Breast epithelium (tissue), 4 donors: ENCODE measurements around the gene CDCA4. TPM values are rescaled to one million over a fixed set of nuclear protein-coding genes. Genes with fewer than 3 reads are reported as not detected.

ENCODE experiments used
- DNase-seq, 2 donors: peaks; one replicate each; pipeline ENCODE4 v3.0.0-alpha.2; 2019; ENCODE audit warnings: low spot score in 2 of 2
- H3K27ac ChIP-seq, 2 donors: fragments of 200-600 bp; sonication (generic) in 1 of 2; one replicate each; pipeline ENCODE4 v1.5.1; 2016 to 2019; ENCODE audit warnings: mild to moderate bottlenecking in 1 of 2
- H3K27me3 ChIP-seq, 2 donors: fragments of 200-600 bp; sonication (generic) in 1 of 2; one replicate each; pipeline versions ENCODE4 v1.5.1 to v1.6.0; 2017 to 2019; ENCODE audit warnings: control low read depth in 1 of 2, mild to moderate bottlenecking in 1 of 2
- H3K36me3 ChIP-seq: fragments of 200-600 bp; one replicate; pipeline ENCODE4 v1.5.1; 2019
- H3K4me1 ChIP-seq, 2 donors: fragments of 200-600 bp; sonication (generic); one replicate each; pipeline ENCODE4 v1.5.1; 2016 to 2019; ENCODE audit warnings: control low read depth in 1 of 2
- H3K4me3 ChIP-seq, 3 donors: fragments of 200-600 bp; sonication (generic); 1 replicate in 2 of 3; 2 replicates in 1 of 3; pipeline ENCODE4 v1.5.1; 2016 to 2019; ENCODE audit warnings: mild to moderate bottlenecking in 3 of 3, moderate library complexity in 2 of 3
- H3K9me3 ChIP-seq, 2 donors: fragments of 200-600 bp; sonication (generic) in 1 of 2; one replicate each; pipeline ENCODE4 v1.5.1; 2016 to 2019; ENCODE audit warnings: control low read depth in 1 of 2
- POLR2A ChIP-seq: fragments of 450-650 bp; IDR thresholded peaks from one replicate; pipeline ENCODE4 v1.6.1; 2016; ENCODE audit warnings: antibody characterized with exemption, mild to moderate bottlenecking, moderate library complexity
- POLR2AphosphoS5 ChIP-seq, 3 donors: sonication (generic); formaldehyde crosslinking; IDR thresholded peaks; one replicate each; pipeline ENCODE4 v1.6.1; 2017; ENCODE audit warnings: antibody characterized with exemption in 3 of 3
- intact Hi-C: fragments of 100-400 bp; cut with DNase I; formaldehyde crosslinking; loops from one replicate; pipeline ENCODE4 v1.15.1; 2023; ENCODE audit warnings: low total_unique reads
- total RNA-seq, 3 donors: library from RNA; depleted of rRNA; stranded (reverse); fragments of >200 nt; gene quantifications; one replicate each; pipeline ENCODE4 v1.1.0, GENCODE V29; 2016
- TF ChIP-seq, protein P1 (sequence below), 3 donors: fragments of 450-650 bp; IDR thresholded peaks; one replicate each; pipeline ENCODE4 v1.5.1; 2016 to 2017; ENCODE audit warnings: antibody characterized with exemption in 3 of 3, mild to moderate bottlenecking in 3 of 3, moderate library complexity in 3 of 3

The CDCA4 gene
- total RNA-seq, 3 donors from 2014 or later = 5.1 to 10.4 (median 10.2) TPM

GRCh38 chr14:105011312-105011990 is 9.4 kb downstream of the CDCA4 start:
- DNase-seq = no peak
- no peaks in the 10 kb centered on the region for H3K27me3 ChIP-seq
- H3K4me1 ChIP-seq = peaks cover 0 to 7% of the 10 kb centered on the region in 2 donors
- H3K36me3 ChIP-seq = no peaks in the 10 kb centered on the region
- no peak overlapping the region for H3K4me3 ChIP-seq
- H3K27ac ChIP-seq = no peak overlapping the region
- TF ChIP-seq, protein P1, sequence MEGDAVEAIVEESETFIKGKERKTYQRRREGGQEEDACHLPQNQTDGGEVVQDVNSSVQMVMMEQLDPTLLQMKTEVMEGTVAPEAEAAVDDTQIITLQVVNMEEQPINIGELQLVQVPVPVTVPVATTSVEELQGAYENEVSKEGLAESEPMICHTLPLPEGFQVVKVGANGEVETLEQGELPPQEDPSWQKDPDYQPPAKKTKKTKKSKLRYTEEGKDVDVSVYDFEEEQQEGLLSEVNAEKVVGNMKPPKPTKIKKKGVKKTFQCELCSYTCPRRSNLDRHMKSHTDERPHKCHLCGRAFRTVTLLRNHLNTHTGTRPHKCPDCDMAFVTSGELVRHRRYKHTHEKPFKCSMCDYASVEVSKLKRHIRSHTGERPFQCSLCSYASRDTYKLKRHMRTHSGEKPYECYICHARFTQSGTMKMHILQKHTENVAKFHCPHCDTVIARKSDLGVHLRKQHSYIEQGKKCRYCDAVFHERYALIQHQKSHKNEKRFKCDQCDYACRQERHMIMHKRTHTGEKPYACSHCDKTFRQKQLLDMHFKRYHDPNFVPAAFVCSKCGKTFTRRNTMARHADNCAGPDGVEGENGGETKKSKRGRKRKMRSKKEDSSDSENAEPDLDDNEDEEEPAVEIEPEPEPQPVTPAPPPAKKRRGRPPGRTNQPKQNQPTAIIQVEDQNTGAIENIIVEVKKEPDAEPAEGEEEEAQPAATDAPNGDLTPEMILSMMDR (IDR thresholded peaks at IDR 0.05) = no peak
- TF ChIP-seq POLR2AphosphoS5 (IDR thresholded peaks at IDR 0.05) (no peak), POLR2A (no peak)
- H3K9me3 ChIP-seq = no peaks in the 10 kb centered on the region
- intact Hi-C loops = no loop called here

- H3K27ac ChIP-seq = no peak overlapping the region
- peaks cover 0 to 7% of the 10 kb centered on the region in 2 donors for H3K4me1 ChIP-seq
- H3K27me3 ChIP-seq = no peaks in the 10 kb centered on the region
- no peak for TF ChIP-seq POLR2AphosphoS5 (IDR thresholded peaks at IDR 0.05)
- TF ChIP-seq, protein P1 (IDR thresholded peaks at IDR 0.05) = no peak
- TF ChIP-seq POLR2A = no peak
- no peak for DNase-seq
- no peaks in the 10 kb centered on the region for H3K36me3 ChIP-seq
- no peak overlapping the region for H3K4me3 ChIP-seq
- H3K9me3 ChIP-seq = no peaks in the 10 kb centered on the region
- intact Hi-C loops = no loop called here
Observed at GRCh38 chr14:105010891-105011291, 10.0 kb downstream of the CDCA4 start.

GRCh38 chr14:105010106-105010505 is 10.8 kb downstream of the CDCA4 start:
- Histone ChIP-seq H3K27me3 (no peaks in the 10 kb centered on the region), H3K9me3 (no peaks in the 10 kb centered on the region), H3K27ac (no peak overlapping the region), H3K36me3 (no peaks in the 10 kb centered on the region), H3K4me1 (peaks cover 0 to 7% of the 10 kb centered on the region in 2 donors), H3K4me3 (no peak overlapping the region)
- no peak for DNase-seq
- intact Hi-C loops = no loop called here
- no peak for TF ChIP-seq POLR2A
- TF ChIP-seq, protein P1 (IDR thresholded peaks at IDR 0.05) = no peak
- no peak for TF ChIP-seq POLR2AphosphoS5 (IDR thresholded peaks at IDR 0.05)

- no peak for TF ChIP-seq POLR2A
- DNase-seq = no peak
- Histone ChIP-seq H3K4me3 (no peak overlapping the region), H3K9me3 (no peaks in the 10 kb centered on the region), H3K27ac (no peak overlapping the region), H3K27me3 (no peaks in the 10 kb centered on the region), H3K36me3 (no peaks in the 10 kb centered on the region), H3K4me1 (peaks cover 0 to 2% of the 10 kb centered on the region in 2 donors)
- intact Hi-C loops = no loop called here
Observed at GRCh38 chr14:105007593-105008264, 13.2 kb downstream of the CDCA4 start.

DNA sequence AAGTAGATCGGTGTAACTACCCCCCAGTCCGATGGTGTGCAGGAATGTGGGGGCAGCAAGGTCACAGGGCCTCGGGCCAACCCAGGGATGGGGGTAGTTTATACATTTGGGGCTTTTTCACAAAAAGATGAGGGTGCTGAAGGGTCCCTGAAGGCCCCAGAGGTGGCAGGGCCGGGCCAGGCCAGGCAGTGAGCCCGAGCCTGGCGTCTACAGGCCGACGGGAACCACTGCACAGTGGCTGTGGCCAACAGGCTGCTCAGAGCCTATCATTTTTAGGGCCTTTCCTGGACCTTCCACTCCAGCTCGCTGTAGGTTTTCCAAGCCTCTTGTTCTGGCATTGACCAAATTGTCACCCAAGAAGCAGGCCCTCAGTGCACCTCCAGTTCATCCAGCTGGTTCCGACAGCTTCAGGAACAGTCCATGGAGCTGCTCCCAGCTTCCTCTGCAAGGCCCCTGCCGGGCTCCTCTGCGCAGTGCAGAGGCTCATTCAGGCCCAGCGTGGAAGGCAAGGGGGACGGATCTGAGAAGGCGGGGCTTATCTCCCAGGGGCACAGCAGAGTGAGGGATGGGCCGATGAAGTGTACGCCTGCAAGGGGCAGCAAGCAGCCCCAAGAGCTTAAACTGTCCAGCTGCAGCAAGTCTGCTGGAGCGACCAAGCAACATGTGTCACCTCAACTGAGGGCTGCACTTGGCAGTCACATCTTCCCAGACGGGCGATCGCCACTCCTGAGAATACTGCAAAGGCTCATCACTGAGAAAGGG is 13.9 kb downstream of the CDCA4 start:
- intact Hi-C loops = no loop called here
- no peak overlapping the region for H3K4me3 ChIP-seq
- H3K4me1 ChIP-seq = no peaks in the 10 kb centered on the region
- no peaks in the 10 kb centered on the region for H3K9me3 ChIP-seq
- H3K27ac ChIP-seq = no peak overlapping the region
- TF ChIP-seq POLR2A (no peak), POLR2AphosphoS5 (IDR thresholded peaks at IDR 0.05) (no peak)
- TF ChIP-seq, protein P1 (IDR thresholded peaks at IDR 0.05) = no peak
- no peaks in the 10 kb centered on the region for H3K27me3 ChIP-seq
- H3K36me3 ChIP-seq = no peaks in the 10 kb centered on the region
- DNase-seq = no peak
